GM12864 (cell line): Measurements from ENCODE around the gene ZFP91.
"Not testable (repeated sequence)": the region's sequence is repeated elsewhere in the genome, so short reads cannot be mapped to it uniquely, and the experiment has no call there.

Experiments
- DNase-seq: peaks from one replicate; pipeline ENCODE4 v3.0.0-alpha.2; 2011; ENCODE audit warnings: low read depth
- H3K4me3 ChIP-seq: 2 replicates; pipeline ENCODE4 v1.5.1; 2011; ENCODE audit warnings: mild to moderate bottlenecking, low read depth, low read length, control low read depth
- CTCF ChIP-seq: IDR thresholded peaks from 2 replicates; pipeline ENCODE4 v1.5.1; 2011; ENCODE audit warnings: low read depth, mild to moderate bottlenecking, moderate library complexity, low read length, control low read depth, inconsistent platforms; ENCODE audit errors: missing control alignments

Gene ZFP91

GRCh38 chr11:58561394-58562098 is 17.3 kb upstream of the ZFP91 start:
- DNase-seq = no peak
- no peak for TF ChIP-seq CTCF
- no peak overlapping the region for H3K4me3 ChIP-seq

- no peak for DNase-seq
- no peak overlapping the region for H3K4me3 ChIP-seq
- no peak for TF ChIP-seq CTCF
Measured at GRCh38 chr11:58562375-58562800, 16.5 kb upstream of the ZFP91 start.

- TF ChIP-seq CTCF = no peak
- no peak overlapping the region for H3K4me3 ChIP-seq
- no peak for DNase-seq
Measured at GRCh38 chr11:58564231-58564630, 14.6 kb upstream of the ZFP91 start.

GRCh38 chr11:58567889-58568512 is 10.9 kb upstream of the ZFP91 start:
- H3K4me3 ChIP-seq = no peak overlapping the region
- DNase-seq = no peak
- TF ChIP-seq CTCF = peak; percentile 83

- DNase-seq = not testable (repeated sequence)
- H3K4me3 ChIP-seq = peak overlapping the region; percentile 92
Measured at GRCh38 chr11:58572906-58573305, 6.0 kb upstream of the ZFP91 start.

- no peak for TF ChIP-seq CTCF
- DNase-seq = peak; percentile 65
- H3K4me3 ChIP-seq = peak overlapping the region; percentile 92
Measured at GRCh38 chr11:58573451-58574104, 5.3 kb upstream of the ZFP91 start.

GRCh38 chr11:58574881-58575280 is 4.0 kb upstream of the ZFP91 start:
- no peak for TF ChIP-seq CTCF
- no peak for DNase-seq
- H3K4me3 ChIP-seq = peak overlapping the region; percentile 92
